Glomerular visceral epithelial cell (primary cell): ENCODE measurements around the gene FOXA3.

Source experiments
- DNase-seq: peaks from one replicate; pipeline ENCODE4 v3.0.0-alpha.2; 2016; ENCODE audit errors: extremely low spot score

Gene FOXA3

GRCh38 chr19:45919678-45920077, 55.6 kb downstream of the FOXA3 start:
- no peak for DNase-seq

GRCh38 chr19:45920458-45920857, 56.3 kb downstream of the FOXA3 start:
- DNase-seq = no peak

GRCh38 chr19:45922281-45922680, 58.2 kb downstream of the FOXA3 start:
- DNase-seq = peak; percentile 21
